MM.1S (cell line): ENCODE measurements around the gene WIF1.

Source experiments
- EZH2 ChIP-seq: fragments of 300-600 bp; sonication (generic); optimal IDR thresholded peaks from 2 replicates; pipeline ENCODE3; 2017; ENCODE audit warnings: low read depth, mild to moderate bottlenecking, antibody characterized with exemption, low read length, mixed read lengths
- TF ChIP-seq, protein P1 (sequence below): fragments of 300-600 bp; sonication (generic); IDR thresholded peaks from 2 replicates; pipeline ENCODE4 v1.5.1; 2016; ENCODE audit warnings: antibody characterized with exemption, low read length, mixed read lengths

- TF ChIP-seq, protein P1, sequence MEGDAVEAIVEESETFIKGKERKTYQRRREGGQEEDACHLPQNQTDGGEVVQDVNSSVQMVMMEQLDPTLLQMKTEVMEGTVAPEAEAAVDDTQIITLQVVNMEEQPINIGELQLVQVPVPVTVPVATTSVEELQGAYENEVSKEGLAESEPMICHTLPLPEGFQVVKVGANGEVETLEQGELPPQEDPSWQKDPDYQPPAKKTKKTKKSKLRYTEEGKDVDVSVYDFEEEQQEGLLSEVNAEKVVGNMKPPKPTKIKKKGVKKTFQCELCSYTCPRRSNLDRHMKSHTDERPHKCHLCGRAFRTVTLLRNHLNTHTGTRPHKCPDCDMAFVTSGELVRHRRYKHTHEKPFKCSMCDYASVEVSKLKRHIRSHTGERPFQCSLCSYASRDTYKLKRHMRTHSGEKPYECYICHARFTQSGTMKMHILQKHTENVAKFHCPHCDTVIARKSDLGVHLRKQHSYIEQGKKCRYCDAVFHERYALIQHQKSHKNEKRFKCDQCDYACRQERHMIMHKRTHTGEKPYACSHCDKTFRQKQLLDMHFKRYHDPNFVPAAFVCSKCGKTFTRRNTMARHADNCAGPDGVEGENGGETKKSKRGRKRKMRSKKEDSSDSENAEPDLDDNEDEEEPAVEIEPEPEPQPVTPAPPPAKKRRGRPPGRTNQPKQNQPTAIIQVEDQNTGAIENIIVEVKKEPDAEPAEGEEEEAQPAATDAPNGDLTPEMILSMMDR = no peak
- no peak for TF ChIP-seq EZH2
Measured at GRCh38 chr12:65090461-65090860, 30.6 kb downstream of the WIF1 start.
